Measurements from ENCODE around the gene SLC22A25. TPM values are rescaled to one million over a fixed set of nuclear protein-coding genes. Genes with fewer than 3 reads are reported as not detected.
"Not testable (repeated sequence)": the region's sequence is repeated elsewhere in the genome, so short reads cannot be mapped to it uniquely, and the experiment has no call there.

The SLC22A25 gene
- polyA plus RNA-seq, 1 experiment: not detected

DNA sequence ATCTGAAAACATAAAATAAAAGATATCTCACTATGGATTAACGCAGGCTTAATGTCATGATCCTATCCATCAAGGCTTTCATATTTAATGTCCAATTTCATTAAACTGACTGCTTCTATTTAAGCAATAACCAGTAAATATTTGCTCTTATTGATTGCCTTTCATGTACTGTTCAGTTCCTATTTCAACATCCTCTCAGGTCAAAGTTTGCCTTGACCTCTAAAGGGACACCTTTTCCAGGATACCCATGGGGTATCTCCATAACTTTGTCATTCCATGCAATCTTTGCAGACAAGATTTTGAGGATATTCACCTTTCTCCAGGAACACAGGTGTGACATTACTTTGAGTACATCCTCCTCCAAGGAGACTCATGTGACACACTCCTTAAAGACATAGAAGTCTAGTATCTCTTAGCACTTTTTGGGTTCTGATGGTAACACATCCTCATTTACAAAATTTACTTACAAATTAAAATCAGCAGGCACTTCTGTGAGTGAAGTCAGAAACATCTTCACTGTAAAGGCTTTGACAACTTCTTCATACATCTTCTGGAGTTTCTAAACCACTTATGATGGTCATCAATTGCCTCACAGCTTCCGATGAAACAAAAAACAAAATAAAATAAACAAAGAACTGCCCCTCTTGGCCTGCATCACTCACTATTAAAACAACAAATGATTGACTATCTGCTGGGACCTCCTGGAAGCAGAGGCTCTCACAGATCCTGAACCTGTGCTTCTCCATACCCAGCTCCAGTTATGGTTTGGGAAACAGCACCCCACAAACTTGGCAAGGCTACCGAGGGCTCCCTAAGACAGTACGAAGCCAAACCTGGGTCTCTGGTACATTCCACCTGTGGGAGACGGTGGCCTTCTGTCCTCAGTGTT lies 7.0 kb upstream of the SLC22A25 start:
- no peak for DNase-seq (ENCODE audit: low read depth, low spot score)
- TF ChIP-seq, protein P1, sequence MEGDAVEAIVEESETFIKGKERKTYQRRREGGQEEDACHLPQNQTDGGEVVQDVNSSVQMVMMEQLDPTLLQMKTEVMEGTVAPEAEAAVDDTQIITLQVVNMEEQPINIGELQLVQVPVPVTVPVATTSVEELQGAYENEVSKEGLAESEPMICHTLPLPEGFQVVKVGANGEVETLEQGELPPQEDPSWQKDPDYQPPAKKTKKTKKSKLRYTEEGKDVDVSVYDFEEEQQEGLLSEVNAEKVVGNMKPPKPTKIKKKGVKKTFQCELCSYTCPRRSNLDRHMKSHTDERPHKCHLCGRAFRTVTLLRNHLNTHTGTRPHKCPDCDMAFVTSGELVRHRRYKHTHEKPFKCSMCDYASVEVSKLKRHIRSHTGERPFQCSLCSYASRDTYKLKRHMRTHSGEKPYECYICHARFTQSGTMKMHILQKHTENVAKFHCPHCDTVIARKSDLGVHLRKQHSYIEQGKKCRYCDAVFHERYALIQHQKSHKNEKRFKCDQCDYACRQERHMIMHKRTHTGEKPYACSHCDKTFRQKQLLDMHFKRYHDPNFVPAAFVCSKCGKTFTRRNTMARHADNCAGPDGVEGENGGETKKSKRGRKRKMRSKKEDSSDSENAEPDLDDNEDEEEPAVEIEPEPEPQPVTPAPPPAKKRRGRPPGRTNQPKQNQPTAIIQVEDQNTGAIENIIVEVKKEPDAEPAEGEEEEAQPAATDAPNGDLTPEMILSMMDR (IDR thresholded peaks at IDR 0.05; ENCODE audit: low read depth, low read length): no peak
- CTCF ChIA-PET: no interaction called here
- Histone ChIP-seq H3K27ac (ENCODE audit: low read depth, low read length) (no peak overlapping the region), H3K4me3 (ENCODE audit: low read depth, low read length) (no peak overlapping the region), H3K27me3 (ENCODE audit: control insufficient read depth, insufficient read depth, low read length) (no peaks in the 10 kb centered on the region), H3K9me3 (ENCODE audit: control insufficient read depth, insufficient read depth, low read length) (no peaks in the 10 kb centered on the region)
- POLR2A ChIA-PET: no interaction called here

DNA sequence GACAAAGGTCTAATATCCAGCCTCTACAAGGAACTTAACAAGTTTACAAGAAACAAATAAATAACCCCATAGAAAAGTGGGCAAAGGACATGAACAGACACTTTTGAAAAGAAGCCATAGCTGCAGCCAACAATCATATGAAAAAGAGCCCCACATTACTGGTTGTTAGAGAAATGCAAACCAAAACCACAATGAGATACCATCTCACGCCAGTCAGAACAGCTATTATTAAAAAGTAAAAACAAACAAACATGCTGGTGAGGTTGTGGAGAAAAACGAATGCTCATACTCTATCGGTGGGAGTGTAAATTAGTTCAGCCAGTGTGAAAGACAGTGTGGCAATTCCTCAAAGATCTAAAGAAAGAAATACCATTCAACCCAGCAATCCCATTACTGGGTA lies 5.6 kb upstream of the SLC22A25 start:
- ChIA-PET POLR2A (no interaction called here), CTCF (no interaction called here)
- H3K9me3 ChIP-seq (ENCODE audit: control insufficient read depth, insufficient read depth, low read length): no peaks in the 10 kb centered on the region
- H3K27me3 ChIP-seq (ENCODE audit: control insufficient read depth, insufficient read depth, low read length): no peaks in the 10 kb centered on the region
- H3K4me3 ChIP-seq (ENCODE audit: low read depth, low read length): no peak overlapping the region
- no peak overlapping the region for H3K27ac ChIP-seq (ENCODE audit: low read depth, low read length)
- TF ChIP-seq, protein P1 (IDR thresholded peaks at IDR 0.05; ENCODE audit: low read depth, low read length): no peak
- no peak for DNase-seq (ENCODE audit: low read depth, low spot score)

DNA sequence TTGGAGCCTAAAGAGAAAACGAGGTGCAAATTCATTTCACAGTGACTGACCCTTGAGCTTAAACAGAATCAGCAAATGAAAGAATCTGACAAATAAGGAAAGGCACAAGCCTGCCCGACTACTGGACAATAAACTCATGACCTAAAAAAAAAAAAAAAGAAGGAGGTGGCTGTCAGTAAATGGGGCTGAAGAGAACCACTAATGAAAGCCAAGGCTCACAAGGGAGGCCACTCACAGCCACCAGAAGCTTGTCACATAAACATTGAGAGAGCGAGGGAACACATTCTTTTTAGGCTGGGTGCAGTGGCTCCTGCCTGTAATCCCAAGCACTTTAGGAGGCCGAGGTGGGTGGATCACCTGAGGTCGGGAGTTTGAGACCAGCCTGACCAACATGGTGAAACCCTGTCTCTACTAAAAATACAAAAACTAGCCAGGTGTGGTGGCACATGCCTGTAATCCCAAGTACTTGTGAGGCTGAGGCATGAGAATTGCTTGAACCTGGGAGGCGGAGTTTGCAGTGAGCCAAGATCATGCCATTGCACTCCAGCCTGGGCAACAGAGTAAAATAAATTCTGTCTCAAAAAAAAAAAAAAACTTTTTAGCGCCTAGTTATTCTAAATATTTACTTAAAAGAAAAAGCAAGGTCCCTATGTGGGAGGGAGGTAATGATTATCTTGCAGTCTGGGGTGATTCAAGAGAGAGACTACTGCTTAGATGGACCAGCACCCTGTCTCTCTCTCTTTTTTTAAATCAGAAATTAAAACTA lies 4.0 kb upstream of the SLC22A25 start:
- CTCF ChIA-PET; H3K4me3 ChIP-seq (ENCODE audit: low read depth, low read length); H3K9me3 ChIP-seq (ENCODE audit: control insufficient read depth, insufficient read depth, low read length); H3K27ac ChIP-seq (ENCODE audit: low read depth, low read length); DNase-seq (ENCODE audit: low read depth, low spot score); H3K27me3 ChIP-seq (ENCODE audit: control insufficient read depth, insufficient read depth, low read length); POLR2A ChIA-PET: not testable (repeated sequence)

DNA sequence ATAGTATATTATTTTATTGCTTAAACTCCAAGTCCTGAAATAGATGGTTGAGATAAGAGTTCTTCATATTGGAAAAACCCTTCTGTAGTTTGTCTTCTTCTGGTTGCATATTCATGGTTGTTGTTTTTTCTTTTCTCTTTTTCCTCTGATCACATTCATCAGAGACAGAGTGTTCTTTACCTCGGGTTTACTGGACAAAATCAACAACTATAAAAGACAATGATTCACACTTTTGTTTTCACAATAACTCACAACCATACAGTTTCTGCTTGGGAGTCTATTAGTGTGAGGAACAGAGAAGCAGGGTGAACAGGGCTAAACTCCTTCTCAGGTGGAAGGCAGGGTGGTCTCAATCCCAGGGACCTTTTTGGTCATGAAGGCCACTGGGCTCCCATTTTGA lies 2.6 kb upstream of the SLC22A25 start:
- no peak for DNase-seq (ENCODE audit: low read depth, low spot score)
- POLR2A ChIA-PET: no interaction called here
- H3K27me3 ChIP-seq (ENCODE audit: control insufficient read depth, insufficient read depth, low read length): no peaks in the 10 kb centered on the region
- TF ChIP-seq, protein P1 (IDR thresholded peaks at IDR 0.05; ENCODE audit: low read depth, low read length): no peak
- no peak overlapping the region for H3K4me3 ChIP-seq (ENCODE audit: low read depth, low read length)
- no peaks in the 10 kb centered on the region for H3K9me3 ChIP-seq (ENCODE audit: control insufficient read depth, insufficient read depth, low read length)
- H3K27ac ChIP-seq (ENCODE audit: low read depth, low read length): no peak overlapping the region
- CTCF ChIA-PET: no interaction called here

DNA sequence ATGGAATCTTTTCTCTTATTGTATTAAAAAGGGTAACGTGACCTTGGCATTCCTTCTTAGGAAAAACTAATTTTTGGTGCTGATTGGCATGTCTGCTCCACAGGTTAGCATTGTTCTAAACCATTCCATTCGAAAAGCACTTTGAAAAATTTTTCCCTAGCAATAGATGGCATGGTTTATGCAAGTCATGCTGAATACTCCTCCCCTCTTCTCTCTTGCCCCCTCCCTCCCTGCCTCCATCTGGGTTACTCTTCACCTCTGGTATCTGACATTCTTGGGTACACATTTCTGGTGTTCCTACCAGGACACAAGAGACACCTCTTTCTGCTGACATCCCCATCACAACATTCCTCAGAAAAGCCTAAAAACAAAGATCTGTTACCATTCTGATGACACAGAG lies 1.5 kb upstream of the SLC22A25 start:
- Histone ChIP-seq H3K27me3 (ENCODE audit: control insufficient read depth, insufficient read depth, low read length) (no peaks in the 10 kb centered on the region), H3K4me3 (ENCODE audit: low read depth, low read length) (no peak overlapping the region), H3K9me3 (ENCODE audit: control insufficient read depth, insufficient read depth, low read length) (no peaks in the 10 kb centered on the region), H3K27ac (ENCODE audit: low read depth, low read length) (no peak overlapping the region)
- ChIA-PET CTCF (no interaction called here), POLR2A (no interaction called here)
- no peak for DNase-seq (ENCODE audit: low read depth, low spot score)
- TF ChIP-seq, protein P1 (IDR thresholded peaks at IDR 0.05; ENCODE audit: low read depth, low read length): no peak
